Bronchial epithelial cell (primary cell): Measurements from ENCODE around the gene FIBCD1. TPM values are rescaled to one million over a fixed set of nuclear protein-coding genes. Genes with fewer than 3 reads are reported as not detected.

Experiments used
- DNase-seq: peaks from one replicate; pipeline ENCODE4 v3.0.0-alpha.2; 2010; ENCODE audit warnings: low read depth
- FAIRE-seq: peaks from 2 replicates; lab custom pipeline; 2011; peaks lifted over from hg19 to GRCh38; lab: Jason Lieb, UNC
- H3K27me3 ChIP-seq: 2 replicates; pipeline ENCODE4 v1.5.1; 2011; ENCODE audit warnings: low read length; ENCODE audit not compliant: control insufficient read depth, insufficient read depth
- H3K36me3 ChIP-seq: 2 replicates; pipeline ENCODE4 v1.5.1; 2011; ENCODE audit warnings: low read length; ENCODE audit not compliant: control insufficient read depth, insufficient read depth
- H3K4me3 ChIP-seq: 2 replicates; pipeline ENCODE4 v1.5.1; 2011; ENCODE audit warnings: mild to moderate bottlenecking, low read depth, low read length, control low read depth
- total RNA-seq: library from RNA; depleted of rRNA; stranded (reverse); fragments of >200 nt; gene quantifications from 2 replicates; pipeline ENCODE4 v1.2.1, GENCODE V29; 2014
- TF ChIP-seq, protein P1 (sequence below): IDR thresholded peaks from 2 replicates; pipeline ENCODE4 v1.5.1; 2011; ENCODE audit warnings: mild to moderate bottlenecking, moderate library complexity, low read length, control low read depth, inconsistent platforms; ENCODE audit not compliant: insufficient read depth, severe bottlenecking

Gene FIBCD1
- total RNA-seq, 1 donor from 2014 or later, result 0.26 TPM

GRCh38 chr9:130877300-130877699, 61.7 kb downstream of the FIBCD1 start:
- Histone ChIP-seq H3K27me3 (no peaks in the 10 kb centered on the region), H3K36me3 (peaks cover 36% of the 10 kb centered on the region), H3K4me3 (no peak overlapping the region)
- FAIRE-seq, result no peak
- TF ChIP-seq, protein P1, sequence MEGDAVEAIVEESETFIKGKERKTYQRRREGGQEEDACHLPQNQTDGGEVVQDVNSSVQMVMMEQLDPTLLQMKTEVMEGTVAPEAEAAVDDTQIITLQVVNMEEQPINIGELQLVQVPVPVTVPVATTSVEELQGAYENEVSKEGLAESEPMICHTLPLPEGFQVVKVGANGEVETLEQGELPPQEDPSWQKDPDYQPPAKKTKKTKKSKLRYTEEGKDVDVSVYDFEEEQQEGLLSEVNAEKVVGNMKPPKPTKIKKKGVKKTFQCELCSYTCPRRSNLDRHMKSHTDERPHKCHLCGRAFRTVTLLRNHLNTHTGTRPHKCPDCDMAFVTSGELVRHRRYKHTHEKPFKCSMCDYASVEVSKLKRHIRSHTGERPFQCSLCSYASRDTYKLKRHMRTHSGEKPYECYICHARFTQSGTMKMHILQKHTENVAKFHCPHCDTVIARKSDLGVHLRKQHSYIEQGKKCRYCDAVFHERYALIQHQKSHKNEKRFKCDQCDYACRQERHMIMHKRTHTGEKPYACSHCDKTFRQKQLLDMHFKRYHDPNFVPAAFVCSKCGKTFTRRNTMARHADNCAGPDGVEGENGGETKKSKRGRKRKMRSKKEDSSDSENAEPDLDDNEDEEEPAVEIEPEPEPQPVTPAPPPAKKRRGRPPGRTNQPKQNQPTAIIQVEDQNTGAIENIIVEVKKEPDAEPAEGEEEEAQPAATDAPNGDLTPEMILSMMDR, result no peak
- DNase-seq, result no peak

DNA sequence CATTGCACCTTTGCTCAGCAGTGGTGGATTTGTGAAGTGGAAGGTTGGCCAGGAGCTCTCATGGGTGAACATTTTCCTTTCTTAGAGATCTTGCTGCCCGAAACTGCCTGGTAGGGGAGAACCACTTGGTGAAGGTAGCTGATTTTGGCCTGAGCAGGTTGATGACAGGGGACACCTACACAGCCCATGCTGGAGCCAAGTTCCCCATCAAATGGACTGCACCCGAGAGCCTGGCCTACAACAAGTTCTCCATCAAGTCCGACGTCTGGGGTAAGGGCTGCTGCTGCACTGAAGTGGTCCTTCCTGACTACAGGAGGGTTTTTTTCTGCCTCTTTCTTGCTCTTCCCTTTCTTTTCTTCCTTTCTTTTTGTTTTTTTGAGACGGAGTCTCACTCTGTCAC, 64.3 kb downstream of the FIBCD1 start:
- TF ChIP-seq, protein P1, result no peak
- DNase-seq (no peak), FAIRE-seq (no peak)
- H3K36me3 ChIP-seq, result peaks cover 30% of the 10 kb centered on the region
- no peaks in the 10 kb centered on the region for H3K27me3 ChIP-seq
- no peak overlapping the region for H3K4me3 ChIP-seq

DNA sequence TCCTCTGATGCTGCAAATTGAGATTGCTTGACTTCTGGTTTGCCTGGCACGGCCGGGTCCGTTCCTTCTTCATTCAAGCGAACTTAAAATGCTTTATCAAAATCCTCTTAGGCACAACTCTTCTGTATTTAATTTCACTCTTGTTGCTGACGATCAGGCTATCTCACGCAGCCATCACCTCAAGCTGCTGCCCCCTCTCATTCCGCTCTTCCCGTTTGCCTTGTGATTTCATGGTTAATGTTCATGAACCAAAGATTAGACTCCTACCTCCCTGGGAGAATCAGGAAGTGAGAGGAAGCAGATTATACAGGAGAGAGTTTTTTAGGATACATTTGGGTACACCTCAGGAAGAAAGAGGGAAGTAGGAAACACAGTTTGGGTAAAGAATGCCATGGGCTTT, 65.1 kb downstream of the FIBCD1 start:
- no peak for FAIRE-seq
- DNase-seq, result no peak
- Histone ChIP-seq H3K4me3 (no peak overlapping the region), H3K27me3 (no peaks in the 10 kb centered on the region), H3K36me3 (peaks cover 31% of the 10 kb centered on the region)
- TF ChIP-seq, protein P1, result no peak

GRCh38 chr9:130872912-130873503, 66.0 kb downstream of the FIBCD1 start:
- no peak for FAIRE-seq
- Histone ChIP-seq H3K36me3 (peaks cover 29% of the 10 kb centered on the region), H3K4me3 (no peak overlapping the region), H3K27me3 (no peaks in the 10 kb centered on the region)
- no peak for DNase-seq
- TF ChIP-seq, protein P1, result no peak

GRCh38 chr9:130872508-130872907, 66.5 kb downstream of the FIBCD1 start:
- TF ChIP-seq, protein P1, result no peak
- DNase-seq (no peak), FAIRE-seq (no peak)
- Histone ChIP-seq H3K27me3 (no peaks in the 10 kb centered on the region), H3K4me3 (no peak overlapping the region), H3K36me3 (peaks cover 31% of the 10 kb centered on the region)

GRCh38 chr9:130872093-130872492, 67.0 kb downstream of the FIBCD1 start:
- FAIRE-seq, result no peak
- TF ChIP-seq, protein P1, result no peak
- Histone ChIP-seq H3K4me3 (no peak overlapping the region), H3K27me3 (no peaks in the 10 kb centered on the region), H3K36me3 (peaks cover 31% of the 10 kb centered on the region)
- DNase-seq, result no peak
